OCI-LY3 (cell line): Measurements from ENCODE around the gene SNRNP25.

Experiments
- CTCF ChIP-seq: fragments of 200-600, 300-600 bp; sonication (generic); IDR thresholded peaks from 2 replicates; pipeline ENCODE4 v1.5.1; 2014; ENCODE audit warnings: antibody characterized with exemption, low read length, low read depth
- EZH2phosphoT487 ChIP-seq: fragments of 200-600 bp; shearing (Covaris generic); IDR thresholded peaks from 2 replicates; pipeline ENCODE4 v1.6.1; 2018; ENCODE audit warnings: antibody characterized with exemption, mixed run types, low read depth

- TF ChIP-seq CTCF (no peak), EZH2phosphoT487 (no peak)
These were observed 35.0 kb downstream of the SNRNP25 start for GRCh38 chr16:88613-89012.
